Skin epidermis (tissue), 12 donors: ENCODE data around the gene KLK1.
"Not testable (repeated sequence)": the region's sequence is repeated elsewhere in the genome, so short reads cannot be mapped to it uniquely, and the experiment has no call there.

Experiments
- H3K27ac ChIP-seq, 21 experiments: fragments of 200-600 bp; sonication (generic) in 11 of 21; one replicate each; pipeline ENCODE4 v1.5.0; 2020; ENCODE audit warnings: mild to moderate bottlenecking in 3 of 21, inconsistent platforms in 2 of 21, moderate library complexity in 2 of 21
- H3K4me3 ChIP-seq, 7 experiments: fragments of 200-600 bp; sonication (generic) in 2 of 7; one replicate each; pipeline ENCODE4 v1.5.0; 2020; ENCODE audit warnings: inconsistent platforms in 2 of 7, mild to moderate bottlenecking in 2 of 7, moderate library complexity in 1 of 7

Gene KLK1

GRCh38 chr19:50795664-50796073 is 27.9 kb downstream of the KLK1 start:
- Histone ChIP-seq H3K27ac (no peak overlapping the region), H3K4me3 (no peak overlapping the region)

- no peak overlapping the region for H3K4me3 ChIP-seq
- H3K27ac ChIP-seq, result no peak overlapping the region
These were observed 28.5 kb downstream of the KLK1 start for GRCh38 chr19:50794876-50795663.

GRCh38 chr19:50794074-50794875 is 29.3 kb downstream of the KLK1 start:
- Histone ChIP-seq H3K4me3 (no peak overlapping the region), H3K27ac (no peak overlapping the region)

- Histone ChIP-seq H3K27ac (no peak overlapping the region), H3K4me3 (no peak overlapping the region)
These were observed 30.0 kb downstream of the KLK1 start for GRCh38 chr19:50793558-50794065.

- Histone ChIP-seq H3K4me3 (no peak overlapping the region), H3K27ac (no peak overlapping the region)
These were observed 31.0 kb downstream of the KLK1 start for GRCh38 chr19:50792272-50793250.

GRCh38 chr19:50791594-50792271 is 31.9 kb downstream of the KLK1 start:
- Histone ChIP-seq H3K4me3 (no peak overlapping the region), H3K27ac (no peak overlapping the region)

- Histone ChIP-seq H3K27ac (no peak overlapping the region), H3K4me3 (no peak overlapping the region)
These were observed 32.6 kb downstream of the KLK1 start for GRCh38 chr19:50790922-50791467.

GRCh38 chr19:50790396-50790795 is 33.2 kb downstream of the KLK1 start, which contains the start of gene ACP4:
Gene ACP4, plus strand, starts transcription at chr19:50790415. Its CDS starts 0 bp downstream, at chr19:50790415.
- H3K4me3 ChIP-seq, result no peak within 1 kb of the TSS
- H3K27ac ChIP-seq, result no peak within 1 kb of the TSS

GRCh38 chr19:50785329-50785728 is 38.3 kb downstream of the KLK1 start:
- Histone ChIP-seq H3K27ac (no peak overlapping the region), H3K4me3 (no peak overlapping the region)

GRCh38 chr19:50784710-50785109 is 38.9 kb downstream of the KLK1 start:
- no peak overlapping the region for H3K4me3 ChIP-seq
- H3K27ac ChIP-seq, result no peak overlapping the region

GRCh38 chr19:50783848-50784152 is 39.8 kb downstream of the KLK1 start:
- not testable (repeated sequence) for H3K27ac ChIP-seq, H3K4me3 ChIP-seq

GRCh38 chr19:50780753-50781435 is 42.7 kb downstream of the KLK1 start:
- Histone ChIP-seq H3K27ac (peak overlapping the region in 1 of 21 experiments; percentile 9), H3K4me3 (no peak overlapping the region)

GRCh38 chr19:50779504-50780457 is 43.8 kb downstream of the KLK1 start:
- Histone ChIP-seq H3K27ac (peak overlapping the region in 1 of 21 experiments; percentile 9), H3K4me3 (no peak overlapping the region)

GRCh38 chr19:50778906-50779430 is 44.6 kb downstream of the KLK1 start:
- Histone ChIP-seq H3K27ac (no peak overlapping the region), H3K4me3 (no peak overlapping the region)

GRCh38 chr19:50777830-50778303 is 45.7 kb downstream of the KLK1 start:
- Histone ChIP-seq H3K27ac (peak overlapping the region in 1 of 21 experiments; percentile 5), H3K4me3 (no peak overlapping the region)

GRCh38 chr19:50777261-50777660 is 46.3 kb downstream of the KLK1 start:
- H3K27ac ChIP-seq, result no peak overlapping the region
- no peak overlapping the region for H3K4me3 ChIP-seq

- H3K4me3 ChIP-seq, result no peak overlapping the region
- H3K27ac ChIP-seq, result no peak overlapping the region
These were observed 47.5 kb downstream of the KLK1 start for GRCh38 chr19:50776131-50776530.
